RKO (cell line): ENCODE results near the gene KRTAP1-4.
"Not testable (repeated sequence)": the region's sequence is repeated elsewhere in the genome, so short reads cannot be mapped to it uniquely, and the experiment has no call there.

Experiments
- DNase-seq: peaks from one replicate; pipeline ENCODE4 v3.0.0-alpha.2; 2016; ENCODE audit warnings: low spot score

KRTAP1-4 gene, protein sequence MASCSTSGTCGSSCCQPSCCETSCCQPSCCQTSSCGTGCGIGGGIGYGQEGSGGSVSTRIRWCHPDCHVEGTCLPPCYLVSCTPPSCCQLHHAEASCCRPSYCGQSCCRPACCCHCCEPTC

DNA sequence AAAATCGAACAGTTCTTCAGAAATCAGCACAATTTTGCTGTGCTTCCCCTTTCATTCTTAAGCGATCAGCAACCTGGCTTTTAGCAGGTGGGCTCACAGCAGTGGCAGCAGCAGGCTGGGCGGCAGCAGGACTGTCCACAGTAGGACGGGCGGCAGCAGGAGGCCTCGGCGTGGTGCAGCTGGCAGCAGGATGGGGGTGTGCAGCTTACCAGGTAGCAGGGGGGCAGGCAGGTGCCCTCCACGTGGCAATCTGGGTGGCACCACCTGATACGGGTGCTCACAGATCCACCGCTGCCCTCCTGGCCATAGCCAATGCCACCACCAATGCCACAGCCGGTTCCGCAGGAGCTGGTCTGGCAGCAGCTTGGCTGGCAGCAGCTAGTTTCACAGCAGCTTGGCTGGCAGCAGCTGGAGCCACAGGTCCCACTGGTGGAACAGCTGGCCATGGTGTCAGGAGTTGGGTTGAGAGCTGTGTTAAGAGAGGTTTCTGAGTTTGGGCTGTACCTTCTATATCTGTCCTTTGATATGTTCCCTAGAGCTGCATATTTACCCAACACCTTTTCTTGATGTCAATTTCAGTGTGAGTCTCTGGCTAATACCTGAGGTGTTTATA, at the start of gene KRTAP1-4:
Gene KRTAP1-4 (minus strand): TSS at position 563 of the 613 bp plus-strand sequence. CDS start 117 bp downstream, at position 446.
- DNase-seq = no peak

DNA sequence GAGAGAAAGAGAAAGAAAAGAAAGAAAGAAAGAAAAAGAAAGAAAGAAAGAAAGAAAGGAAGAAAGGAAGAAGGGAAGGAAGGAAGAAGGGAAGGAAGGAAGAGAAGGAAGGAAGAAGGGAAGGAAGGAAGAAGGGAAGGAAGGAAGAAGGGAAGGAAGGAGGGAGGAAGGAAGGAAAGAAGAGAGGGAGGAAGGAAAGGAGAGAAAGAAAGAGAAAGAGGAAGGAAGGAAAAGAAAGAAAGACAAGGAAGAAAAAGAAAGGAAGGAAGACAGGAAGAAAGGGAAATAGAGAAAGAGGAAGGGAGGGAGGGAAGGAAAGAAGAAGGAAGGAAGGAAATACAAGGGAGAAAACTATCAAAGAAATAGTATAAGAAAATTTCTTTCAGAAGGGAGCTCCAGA, 46.8 kb upstream of the KRTAP1-4 start:
- no peak for DNase-seq

DNA sequence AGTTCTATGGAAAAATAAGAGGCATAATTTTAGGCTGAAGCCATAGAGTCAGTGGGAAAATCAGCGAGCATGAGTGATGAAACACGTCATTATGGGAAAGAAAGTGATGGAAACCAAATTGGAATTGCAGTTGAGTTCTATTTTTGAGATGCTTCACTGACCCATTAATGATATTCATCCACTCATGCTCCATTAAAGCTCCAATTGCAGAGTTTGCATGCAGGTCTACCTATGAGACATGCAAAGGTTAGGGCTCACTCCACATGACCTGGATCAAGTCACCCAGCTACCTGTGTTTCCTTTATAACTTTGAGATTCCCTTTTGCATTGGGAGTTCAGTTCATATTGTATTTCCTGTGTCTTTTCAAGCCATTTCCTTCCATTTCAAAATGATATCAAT, 43.7 kb upstream of the KRTAP1-4 start:
- no peak for DNase-seq

- DNase-seq = no peak
Measured at GRCh38 chr17:41071606-41072360, 41.8 kb upstream of the KRTAP1-4 start.

- DNase-seq = no peak
Measured at GRCh38 chr17:41069031-41069430, 39.0 kb upstream of the KRTAP1-4 start.

- no peak for DNase-seq
Measured at GRCh38 chr17:41067281-41067680, 37.3 kb upstream of the KRTAP1-4 start.

GRCh38 chr17:41065829-41066624, 36.0 kb upstream of the KRTAP1-4 start, which contains the start of gene KRTAP2-4:
Gene KRTAP2-4, minus strand, starts transcription at chr17:41065879. Its CDS starts 34 bp downstream, at chr17:41065845.
- DNase-seq = peak; percentile 68

- DNase-seq = not testable (repeated sequence)
Measured at GRCh38 chr17:41065016-41065689, 35.2 kb upstream of the KRTAP1-4 start.

DNA sequence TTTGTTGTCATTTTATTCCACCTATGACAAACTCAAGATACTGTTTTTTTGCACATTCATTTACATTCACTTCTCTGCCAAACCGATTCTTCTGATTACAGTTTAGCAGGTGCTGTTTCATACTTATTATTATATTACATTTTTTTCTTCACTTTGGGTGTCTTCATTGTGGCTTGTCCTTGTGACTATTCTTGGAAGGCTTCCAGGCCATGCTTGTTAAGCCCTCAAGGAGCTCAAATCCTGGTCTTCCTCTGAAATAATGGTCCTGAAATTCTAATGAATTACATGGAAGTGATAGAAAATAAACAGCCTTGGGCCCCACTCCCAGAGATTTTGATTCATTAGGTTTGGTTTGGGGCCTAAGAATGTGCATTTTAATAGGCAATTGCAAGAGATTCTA, 34.3 kb upstream of the KRTAP1-4 start:
- no peak for DNase-seq

DNA sequence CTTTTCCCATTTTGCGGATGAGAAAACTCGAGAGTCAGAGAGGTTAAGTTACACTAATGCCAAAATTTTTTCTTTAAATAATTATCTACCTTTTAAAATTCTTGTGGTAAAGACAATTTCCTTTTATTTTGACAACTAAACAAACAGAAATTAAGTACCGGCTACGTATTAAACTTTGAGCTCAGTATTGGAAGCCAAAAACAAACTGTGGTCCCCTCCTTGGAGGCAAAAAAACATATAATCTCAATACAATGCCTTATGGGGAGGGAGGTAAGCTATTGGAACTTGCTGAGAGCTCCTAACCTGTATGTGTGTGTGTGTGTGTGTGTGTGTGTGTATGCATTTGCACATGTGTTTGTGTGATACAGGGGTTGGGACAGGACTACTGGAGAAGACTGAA, 33.5 kb upstream of the KRTAP1-4 start:
- no peak for DNase-seq

DNA sequence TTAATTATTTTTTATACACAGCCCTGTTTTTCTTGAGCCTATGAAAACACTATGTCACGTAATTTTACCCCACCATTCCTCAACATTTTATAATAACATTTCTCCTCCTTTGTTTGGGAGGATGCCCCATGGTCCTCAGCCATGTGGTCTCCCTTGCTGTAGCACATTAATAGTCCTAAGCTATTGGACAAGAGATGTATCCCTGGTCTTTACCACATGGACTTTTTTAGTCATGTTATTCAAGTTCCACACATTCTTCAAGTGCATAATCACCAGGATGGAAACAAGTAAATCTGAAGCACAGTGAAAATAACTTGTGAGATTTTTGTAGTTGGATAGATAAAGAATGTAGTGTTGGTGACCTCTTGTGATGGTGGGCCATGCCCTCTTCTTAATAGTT, 32.0 kb upstream of the KRTAP1-4 start:
- DNase-seq = peak; percentile 58

- DNase-seq = peak; percentile 85
Measured at GRCh38 chr17:41060052-41060604, 30.1 kb upstream of the KRTAP1-4 start, which contains the start of gene KRTAP2-3. Gene KRTAP2-3, minus strand, starts transcription at chr17:41060114. Its CDS starts 64 bp downstream, at chr17:41060050.

DNA sequence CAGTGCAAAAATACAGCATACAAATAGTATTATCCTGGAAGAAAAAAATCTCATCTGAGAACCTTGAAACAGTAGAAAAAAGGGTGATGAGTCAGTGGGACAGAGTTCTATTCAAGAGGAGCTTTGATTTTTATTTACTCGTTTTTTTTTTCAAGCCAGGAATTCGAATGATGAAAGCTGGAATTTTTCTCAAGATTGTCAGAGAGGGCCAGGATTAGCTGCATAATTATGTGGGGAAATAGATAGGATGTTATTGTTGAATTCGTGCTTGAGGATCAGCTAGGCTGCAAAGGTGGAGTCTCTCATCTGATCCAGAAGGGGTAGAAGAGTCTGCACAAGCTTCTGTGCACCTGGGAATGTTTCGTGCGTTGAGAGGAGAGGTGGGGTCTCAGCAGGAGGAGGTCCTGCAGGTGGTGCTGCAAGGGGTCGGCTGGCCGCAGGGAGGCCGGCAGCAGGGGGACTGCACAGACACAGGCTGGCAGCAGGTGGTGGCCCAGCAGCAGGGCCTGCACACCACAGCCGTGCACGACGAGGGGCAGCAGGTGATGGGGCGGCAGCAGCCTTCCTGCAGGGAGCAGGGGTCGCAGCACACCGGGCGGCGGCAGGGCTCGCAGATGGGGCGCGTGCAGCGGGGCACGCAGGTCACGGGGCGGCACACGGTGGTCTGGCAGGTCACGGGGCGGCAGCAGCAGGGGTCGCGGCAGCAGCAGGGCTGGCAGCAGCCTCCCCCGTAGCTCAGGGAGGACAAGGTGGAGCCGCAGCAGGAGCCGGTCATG, 29.5 kb upstream of the KRTAP1-4 start:
- DNase-seq = not testable (repeated sequence)

DNA sequence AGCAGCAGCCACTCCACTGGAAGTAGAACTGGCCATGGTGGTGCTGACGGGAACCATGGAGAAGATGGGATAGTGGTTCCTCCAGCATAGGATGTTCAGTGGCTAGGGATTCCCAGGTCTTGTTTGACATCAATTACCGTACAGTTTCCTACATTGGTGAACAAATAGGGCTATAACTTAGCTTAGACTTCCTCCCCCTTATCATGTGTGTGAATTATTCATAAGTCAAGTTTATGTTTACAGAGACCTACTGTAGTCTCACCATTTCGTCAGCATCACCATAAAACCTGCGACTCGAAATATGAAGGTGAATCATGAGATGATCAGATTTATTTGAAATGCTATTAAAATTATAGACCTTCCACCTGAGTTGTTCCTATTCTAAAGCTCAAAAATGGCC, 28.7 kb upstream of the KRTAP1-4 start:
- DNase-seq = no peak

DNA sequence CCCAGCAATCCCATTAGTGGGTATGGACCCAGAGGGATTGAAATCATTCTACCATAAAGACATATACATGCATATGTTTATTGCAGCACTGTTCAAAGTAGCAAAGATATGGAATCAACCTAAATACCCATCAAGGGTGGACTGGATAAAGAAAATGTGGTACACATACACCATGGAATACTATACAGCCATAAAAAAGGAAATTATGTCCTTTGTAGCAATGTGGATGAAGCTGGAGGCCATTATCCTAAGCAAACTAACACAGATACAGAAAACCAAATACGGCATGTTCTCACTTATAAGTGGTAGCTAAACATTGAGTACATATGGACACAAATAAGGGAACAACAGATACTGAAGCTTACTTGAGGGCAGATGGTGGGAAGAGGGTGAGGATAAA, 27.6 kb upstream of the KRTAP1-4 start:
- DNase-seq = no peak

- not testable (repeated sequence) for DNase-seq
Measured at GRCh38 chr17:41055130-41055529, 25.1 kb upstream of the KRTAP1-4 start, which contains the start of gene KRTAP2-2. Gene KRTAP2-2, minus strand, starts transcription at chr17:41055230. Its CDS starts 19 bp downstream, at chr17:41055211.

- DNase-seq = not testable (repeated sequence)
Measured at GRCh38 chr17:41054556-41054955, 24.6 kb upstream of the KRTAP1-4 start.

GRCh38 chr17:41054025-41054424, 24.0 kb upstream of the KRTAP1-4 start:
- DNase-seq = no peak

- DNase-seq = no peak
Measured at GRCh38 chr17:41052566-41052965, 22.6 kb upstream of the KRTAP1-4 start.

DNA sequence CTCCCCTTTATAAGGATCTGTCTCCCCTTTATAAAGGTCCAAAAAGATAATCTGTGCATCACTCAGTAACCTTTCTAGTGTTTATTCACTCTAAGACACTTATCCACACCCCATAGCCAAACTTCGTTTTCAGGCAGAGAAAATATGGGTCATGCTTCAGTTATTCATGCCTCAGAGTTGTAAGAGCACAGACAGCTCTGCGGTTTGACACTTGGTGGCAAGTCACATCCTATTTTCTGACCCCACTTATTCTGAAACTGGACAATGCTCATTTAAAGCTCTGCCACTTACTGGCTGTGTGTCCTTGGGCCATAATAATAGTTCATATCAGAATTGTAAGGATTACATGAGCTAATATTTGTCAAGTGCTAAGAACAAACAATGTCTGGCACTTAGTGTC, 19.1 kb upstream of the KRTAP1-4 start:
- DNase-seq = peak; percentile 56
